NCI-H2081 (cell line): Measurements from ENCODE around the gene DDX24.

Experiments used
- DNase-seq, 2 experiments: peaks; one replicate each; lab custom pipeline; 2025; lab: John Stamatoyannopoulos, UW

Gene DDX24

GRCh38 chr14:94046696-94047250, 34.2 kb downstream of the DDX24 start:
- no peak for DNase-seq

GRCh38 chr14:94045563-94046345, 35.2 kb downstream of the DDX24 start:
- no peak for DNase-seq

GRCh38 chr14:94045101-94045500, 35.9 kb downstream of the DDX24 start:
- no peak for DNase-seq

- DNase-seq: no peak
These were observed 36.4 kb downstream of the DDX24 start for GRCh38 chr14:94044476-94045091.

GRCh38 chr14:94043756-94044475, 37.1 kb downstream of the DDX24 start:
- DNase-seq: no peak

GRCh38 chr14:94043111-94043755, 37.8 kb downstream of the DDX24 start:
- no peak for DNase-seq

GRCh38 chr14:94042433-94043091, 38.4 kb downstream of the DDX24 start:
- no peak for DNase-seq

- no peak for DNase-seq
These were observed 39.3 kb downstream of the DDX24 start for GRCh38 chr14:94041551-94042346.

GRCh38 chr14:94040796-94041195, 40.2 kb downstream of the DDX24 start:
- no peak for DNase-seq

GRCh38 chr14:94040247-94040646, 40.8 kb downstream of the DDX24 start:
- no peak for DNase-seq

- DNase-seq: no peak
These were observed 41.9 kb downstream of the DDX24 start for GRCh38 chr14:94038921-94039629.

GRCh38 chr14:94038510-94038909, 42.5 kb downstream of the DDX24 start:
- DNase-seq: no peak

- no peak for DNase-seq
These were observed 43.0 kb downstream of the DDX24 start for GRCh38 chr14:94037954-94038353.

GRCh38 chr14:94036313-94037167, 44.5 kb downstream of the DDX24 start:
- DNase-seq: peak; percentile 30 to 57

GRCh38 chr14:94034886-94035285, 46.1 kb downstream of the DDX24 start:
- no peak for DNase-seq

GRCh38 chr14:94031883-94032279, 49.1 kb downstream of the DDX24 start:
- no peak for DNase-seq

GRCh38 chr14:94031161-94031882, 49.7 kb downstream of the DDX24 start:
- no peak for DNase-seq

- no peak for DNase-seq
These were observed 50.4 kb downstream of the DDX24 start for GRCh38 chr14:94030571-94030970.
